ENCODE data around the gene ATF6.

ATF6 gene

DNA sequence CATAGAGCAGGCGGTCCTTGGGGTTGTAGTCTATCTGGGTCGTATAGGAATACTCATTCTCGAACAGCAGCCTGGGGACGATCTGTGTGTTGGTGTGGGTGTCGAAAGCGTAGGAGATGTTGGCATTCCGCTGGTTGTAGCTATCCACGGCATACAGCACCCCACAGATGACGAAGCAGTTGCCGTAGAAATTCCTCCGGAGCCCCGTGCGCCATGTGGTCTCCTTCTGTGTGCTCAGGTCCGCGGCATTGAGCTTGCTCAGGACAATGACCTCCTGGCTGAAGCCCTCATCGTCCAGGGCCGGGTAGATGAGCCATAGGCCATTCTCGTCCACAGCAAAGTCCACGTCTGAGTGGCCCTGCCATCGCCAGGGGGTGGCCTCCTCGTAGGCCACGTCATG, 217.6 kb downstream of the ATF6 start:
- Histone ChIP-seq H3K36me3 (replicated peaks in 1 of 2; ENCODE audit: control insufficient read depth in 2 of 2, insufficient read depth in 2 of 2, low read length in 2 of 2) (no peaks in the 10 kb centered on the region), H3K27ac (replicated peaks; ENCODE audit: low read length) (no peak overlapping the region), H3K9ac (ENCODE audit: low read depth, low read length, poor library complexity) (no peak overlapping the region), H3K4me2 (ENCODE audit: insufficient read depth, low read length, poor library complexity, severe bottlenecking) (no peak overlapping the region), H3K4ac (ENCODE audit: low read length) (no peak overlapping the region), H3K23ac (ENCODE audit: low read depth, low read length, poor library complexity) (no peak overlapping the region), H2BK120ac (ENCODE audit: low read depth, low read length) (no peak overlapping the region), H2AFZ (ENCODE audit: low read length) (no peak overlapping the region), H2BK5ac (ENCODE audit: low read length) (no peak overlapping the region), H2AK5ac (ENCODE audit: low read depth, low read length) (no peak overlapping the region), H3K27me3 (ENCODE audit: control insufficient read depth in 3 of 3, insufficient read depth in 3 of 3, low read depth in 1 of 3, low read length in 3 of 3) (no peaks in the 10 kb centered on the region), H3K4me3 (ENCODE audit: low read length in 2 of 2) (peak overlapping the region in 1 of 2 donors; percentile 7), H3K79me1 (ENCODE audit: low read depth, low read length) (peaks cover 3% of the 10 kb centered on the region), H4K91ac (ENCODE audit: low read depth, low read length, poor library complexity) (no peak overlapping the region), H2BK15ac (ENCODE audit: low read length) (no peak overlapping the region), H4K8ac (ENCODE audit: low read depth, low read length) (no peak overlapping the region), H3K18ac (ENCODE audit: low read length) (no peak overlapping the region), H2BK12ac (ENCODE audit: low read length) (no peak overlapping the region), H3K9me3 (replicated peaks in 1 of 2; ENCODE audit: control insufficient read depth in 2 of 2, insufficient read depth in 1 of 2, low read depth in 1 of 2, low read length in 2 of 2) (peaks cover 7% of the 10 kb centered on the region in 2 donors), H3K14ac (ENCODE audit: low read length) (no peak overlapping the region), H3K4me1 (ENCODE audit: control insufficient read depth in 2 of 2, insufficient read depth in 1 of 2, low read depth in 1 of 2, low read length in 2 of 2) (no peaks in the 10 kb centered on the region)
- DNase-seq (ENCODE audit: low spot score): no peak
- WGBS, 2 donors (ENCODE audit: extremely low coverage in 2 of 2, insufficient read length in 2 of 2, insufficient replicate concordance in 1 of 2): no CpG with 5 or more reads among the region's 22 CpGs

GRCh38 chr1:161985301-161985822, 219.2 kb downstream of the ATF6 start:
- Histone ChIP-seq H3K23ac (ENCODE audit: low read depth, low read length, poor library complexity) (no peak overlapping the region), H3K4ac (ENCODE audit: low read length) (no peak overlapping the region), H2AK5ac (ENCODE audit: low read depth, low read length) (no peak overlapping the region), H3K4me2 (ENCODE audit: insufficient read depth, low read length, poor library complexity, severe bottlenecking) (no peak overlapping the region), H3K9me3 (replicated peaks in 1 of 2; ENCODE audit: control insufficient read depth in 2 of 2, insufficient read depth in 1 of 2, low read depth in 1 of 2, low read length in 2 of 2) (peaks cover 7% of the 10 kb centered on the region in 2 donors), H3K79me1 (ENCODE audit: low read depth, low read length) (peaks cover 3% of the 10 kb centered on the region), H2BK12ac (ENCODE audit: low read length) (no peak overlapping the region), H4K8ac (ENCODE audit: low read depth, low read length) (no peak overlapping the region), H3K14ac (ENCODE audit: low read length) (no peak overlapping the region), H3K9ac (ENCODE audit: low read depth, low read length, poor library complexity) (no peak overlapping the region), H2BK5ac (ENCODE audit: low read length) (no peak overlapping the region), H3K4me1 (ENCODE audit: control insufficient read depth in 2 of 2, insufficient read depth in 1 of 2, low read depth in 1 of 2, low read length in 2 of 2) (no peaks in the 10 kb centered on the region), H3K36me3 (replicated peaks in 1 of 2; ENCODE audit: control insufficient read depth in 2 of 2, insufficient read depth in 2 of 2, low read length in 2 of 2) (no peaks in the 10 kb centered on the region), H2BK15ac (ENCODE audit: low read length) (no peak overlapping the region), H3K27ac (replicated peaks; ENCODE audit: low read length) (no peak overlapping the region), H4K91ac (ENCODE audit: low read depth, low read length, poor library complexity) (no peak overlapping the region), H3K18ac (ENCODE audit: low read length) (no peak overlapping the region), H3K4me3 (ENCODE audit: low read length in 2 of 2) (no peak overlapping the region), H2AFZ (ENCODE audit: low read length) (no peak overlapping the region), H3K27me3 (ENCODE audit: control insufficient read depth in 3 of 3, insufficient read depth in 3 of 3, low read depth in 1 of 3, low read length in 3 of 3) (no peaks in the 10 kb centered on the region), H2BK120ac (ENCODE audit: low read depth, low read length) (no peak overlapping the region)
- DNase-seq (ENCODE audit: low spot score): no peak
- WGBS, 2 donors (ENCODE audit: extremely low coverage in 2 of 2, insufficient read length in 2 of 2, insufficient replicate concordance in 1 of 2): no CpG with 5 or more reads among the region's 5 CpGs

GRCh38 chr1:161986328-161986727, 220.2 kb downstream of the ATF6 start:
- Histone ChIP-seq H3K36me3 (replicated peaks in 1 of 2; ENCODE audit: control insufficient read depth in 2 of 2, insufficient read depth in 2 of 2, low read length in 2 of 2) (no peaks in the 10 kb centered on the region), H3K79me1 (ENCODE audit: low read depth, low read length) (peaks cover 3% of the 10 kb centered on the region), H3K27me3 (ENCODE audit: control insufficient read depth in 3 of 3, insufficient read depth in 3 of 3, low read depth in 1 of 3, low read length in 3 of 3) (no peaks in the 10 kb centered on the region), H3K27ac (replicated peaks; ENCODE audit: low read length) (no peak overlapping the region), H2AK5ac (ENCODE audit: low read depth, low read length) (no peak overlapping the region), H3K9ac (ENCODE audit: low read depth, low read length, poor library complexity) (no peak overlapping the region), H2BK12ac (ENCODE audit: low read length) (no peak overlapping the region), H4K8ac (ENCODE audit: low read depth, low read length) (no peak overlapping the region), H3K4me3 (ENCODE audit: low read length in 2 of 2) (no peak overlapping the region), H2BK120ac (ENCODE audit: low read depth, low read length) (no peak overlapping the region), H2BK15ac (ENCODE audit: low read length) (no peak overlapping the region), H3K9me3 (replicated peaks in 1 of 2; ENCODE audit: control insufficient read depth in 2 of 2, insufficient read depth in 1 of 2, low read depth in 1 of 2, low read length in 2 of 2) (peaks cover 7% of the 10 kb centered on the region in 2 donors), H3K4ac (ENCODE audit: low read length) (no peak overlapping the region), H3K4me2 (ENCODE audit: insufficient read depth, low read length, poor library complexity, severe bottlenecking) (no peak overlapping the region), H3K23ac (ENCODE audit: low read depth, low read length, poor library complexity) (no peak overlapping the region), H3K4me1 (ENCODE audit: control insufficient read depth in 2 of 2, insufficient read depth in 1 of 2, low read depth in 1 of 2, low read length in 2 of 2) (no peaks in the 10 kb centered on the region), H2BK5ac (ENCODE audit: low read length) (no peak overlapping the region), H2AFZ (ENCODE audit: low read length) (no peak overlapping the region), H4K91ac (ENCODE audit: low read depth, low read length, poor library complexity) (no peak overlapping the region), H3K14ac (ENCODE audit: low read length) (no peak overlapping the region), H3K18ac (ENCODE audit: low read length) (no peak overlapping the region)
- DNase-seq (ENCODE audit: low spot score): no peak
- no CpG with 5 or more reads among the region's 4 CpGs for whole genome bisulfite sequencing, 2 donors (ENCODE audit: extremely low coverage in 2 of 2, insufficient read length in 2 of 2, insufficient replicate concordance in 1 of 2)

GRCh38 chr1:161987303-161987702, 221.2 kb downstream of the ATF6 start:
- Histone ChIP-seq H3K9ac (ENCODE audit: low read depth, low read length, poor library complexity) (no peak overlapping the region), H2AK5ac (ENCODE audit: low read depth, low read length) (no peak overlapping the region), H3K4me3 (ENCODE audit: low read length in 2 of 2) (no peak overlapping the region), H4K91ac (ENCODE audit: low read depth, low read length, poor library complexity) (no peak overlapping the region), H3K4ac (ENCODE audit: low read length) (no peak overlapping the region), H3K36me3 (replicated peaks in 1 of 2; ENCODE audit: control insufficient read depth in 2 of 2, insufficient read depth in 2 of 2, low read length in 2 of 2) (no peaks in the 10 kb centered on the region), H3K23ac (ENCODE audit: low read depth, low read length, poor library complexity) (no peak overlapping the region), H3K4me2 (ENCODE audit: insufficient read depth, low read length, poor library complexity, severe bottlenecking) (no peak overlapping the region), H2AFZ (ENCODE audit: low read length) (no peak overlapping the region), H3K27ac (replicated peaks; ENCODE audit: low read length) (no peak overlapping the region), H2BK12ac (ENCODE audit: low read length) (no peak overlapping the region), H2BK120ac (ENCODE audit: low read depth, low read length) (no peak overlapping the region), H3K9me3 (replicated peaks in 1 of 2; ENCODE audit: control insufficient read depth in 2 of 2, insufficient read depth in 1 of 2, low read depth in 1 of 2, low read length in 2 of 2) (peaks cover 7% of the 10 kb centered on the region in 2 donors), H3K14ac (ENCODE audit: low read length) (no peak overlapping the region), H3K18ac (ENCODE audit: low read length) (no peak overlapping the region), H4K8ac (ENCODE audit: low read depth, low read length) (no peak overlapping the region), H2BK5ac (ENCODE audit: low read length) (no peak overlapping the region), H3K4me1 (ENCODE audit: control insufficient read depth in 2 of 2, insufficient read depth in 1 of 2, low read depth in 1 of 2, low read length in 2 of 2) (no peaks in the 10 kb centered on the region), H2BK15ac (ENCODE audit: low read length) (no peak overlapping the region), H3K27me3 (ENCODE audit: control insufficient read depth in 3 of 3, insufficient read depth in 3 of 3, low read depth in 1 of 3, low read length in 3 of 3) (no peaks in the 10 kb centered on the region), H3K79me1 (ENCODE audit: low read depth, low read length) (peaks cover 3% of the 10 kb centered on the region)
- DNase-seq (ENCODE audit: low spot score): no peak
- no CpG with 5 or more reads among the region's 1 CpG for WGBS, 2 donors (ENCODE audit: extremely low coverage in 2 of 2, insufficient read length in 2 of 2, insufficient replicate concordance in 1 of 2)

All from neuronal stem cell (in vitro differentiated cells).